HG03378 (cell line): ENCODE results near the gene PSG4.
"Not testable (repeated sequence)": the region's sequence is repeated elsewhere in the genome, so short reads cannot be mapped to it uniquely, and the experiment has no call there.

Experiments used
- ATAC-seq: cut with Tn5 transposase; IDR thresholded peaks from one replicate; pipeline ENCODE4 v1.9.1; 2021; ENCODE audit warnings: mild to moderate bottlenecking, moderate library complexity; ENCODE audit not compliant: unreplicated experiment

PSG4 gene

GRCh38 chr19:43205471-43206105 is at the start of gene PSG4:
Gene PSG4 (minus strand): TSS chr19:43205638. CDS start chr19:43205536, 102 bp downstream.
- not testable (repeated sequence) for ATAC-seq

DNA sequence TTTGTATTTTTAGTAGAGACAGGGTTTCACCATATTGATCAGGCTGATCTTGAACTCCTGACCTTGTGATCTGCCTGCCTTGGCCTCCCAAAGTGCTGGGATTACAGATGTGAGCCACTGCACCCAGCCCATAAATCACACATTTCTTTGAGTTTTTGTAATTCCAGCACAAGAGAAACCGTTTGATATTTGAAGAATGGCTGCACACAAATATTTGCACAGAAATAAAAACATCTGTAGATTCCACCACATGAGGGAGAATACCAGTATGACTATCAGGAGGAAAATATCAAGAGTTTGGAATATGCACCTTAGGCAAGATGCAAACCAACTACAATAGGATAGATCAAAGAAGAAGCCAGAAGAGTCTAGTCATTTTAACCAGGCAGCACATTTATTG is 46.0 kb upstream of the PSG4 start:
- ATAC-seq = not testable (repeated sequence)

GRCh38 chr19:43250296-43250695 is 44.9 kb upstream of the PSG4 start:
- ATAC-seq = not testable (repeated sequence)

DNA sequence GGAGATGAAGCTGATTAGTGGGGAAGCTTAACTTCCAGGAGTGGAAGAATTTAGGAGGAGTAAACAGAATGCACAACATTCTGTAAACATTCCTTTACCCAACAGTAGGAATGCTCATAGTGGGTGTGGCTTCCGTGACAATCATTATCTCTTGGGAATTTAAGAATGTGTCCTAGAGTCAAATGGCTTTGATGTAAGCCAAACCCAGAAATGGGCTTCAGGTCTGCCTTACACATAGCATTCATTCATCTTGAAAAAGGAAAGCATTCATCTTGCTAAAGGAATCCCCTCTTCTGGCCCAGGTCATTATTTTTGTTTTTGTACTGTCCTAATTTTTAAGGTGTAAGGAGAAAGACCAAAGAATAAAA is 43.2 kb upstream of the PSG4 start:
- ATAC-seq = not testable (repeated sequence)

GRCh38 chr19:43247243-43247880 is 41.9 kb upstream of the PSG4 start:
- ATAC-seq = not testable (repeated sequence)

- not testable (repeated sequence) for ATAC-seq
These were observed 40.4 kb upstream of the PSG4 start for GRCh38 chr19:43245848-43246247.

GRCh38 chr19:43242211-43242610 is 36.8 kb upstream of the PSG4 start:
- not testable (repeated sequence) for ATAC-seq

DNA sequence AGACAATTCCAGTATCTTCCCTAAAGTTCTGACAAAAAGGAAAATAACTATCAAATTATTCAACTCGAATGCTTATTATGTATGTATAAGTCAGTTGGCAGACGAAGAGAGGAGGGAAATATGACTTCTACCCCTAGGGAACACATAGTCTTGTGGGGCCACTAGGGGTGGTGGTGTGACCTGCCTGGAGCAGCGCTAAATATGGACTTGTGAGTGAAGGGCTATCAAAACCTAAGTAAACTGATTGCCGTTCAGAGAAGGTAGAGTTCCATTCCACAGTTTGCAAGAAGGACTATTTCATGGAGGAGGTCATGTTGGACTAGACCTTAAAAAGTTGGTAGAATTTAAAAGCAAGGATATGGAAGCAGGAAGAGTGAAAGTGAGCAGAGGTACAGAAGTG is 32.8 kb upstream of the PSG4 start:
- not testable (repeated sequence) for ATAC-seq

DNA sequence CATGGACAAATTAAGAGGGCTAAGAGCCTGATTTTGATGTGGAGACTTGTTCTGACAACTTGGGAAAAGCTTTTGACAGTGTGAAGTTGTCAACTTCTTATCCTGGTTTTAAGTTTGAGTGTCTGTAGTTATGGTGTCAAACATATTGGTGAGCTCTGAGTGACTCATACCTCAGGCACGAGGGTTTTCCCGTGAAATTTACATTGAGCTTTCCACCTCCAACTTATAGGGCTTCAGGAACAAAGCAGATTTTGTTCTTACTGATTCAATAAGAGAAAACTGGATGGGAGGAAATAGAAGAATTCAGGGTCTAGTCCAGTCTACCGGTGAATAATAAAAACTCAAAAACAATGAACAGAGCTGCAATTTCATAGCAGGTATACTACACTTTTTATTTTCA is 30.2 kb upstream of the PSG4 start:
- not testable (repeated sequence) for ATAC-seq

DNA sequence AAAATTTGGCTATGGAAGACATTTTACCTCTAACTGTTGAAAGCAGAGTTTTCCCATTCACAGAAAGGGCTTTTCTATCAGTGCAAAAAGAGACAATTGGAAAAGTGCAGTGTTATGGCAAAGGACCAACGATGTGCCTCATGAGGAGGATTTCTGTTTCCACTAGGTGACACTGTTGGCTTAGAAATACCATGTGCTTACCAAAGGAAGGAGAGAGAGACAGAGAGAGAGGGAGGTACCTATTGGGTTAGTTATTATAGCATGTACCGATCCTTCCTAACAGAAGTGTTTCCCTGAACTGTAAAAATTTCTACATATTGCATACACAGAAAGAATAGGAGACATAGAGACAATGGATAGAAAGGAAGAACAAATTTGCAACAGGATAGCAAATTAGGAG is 23.9 kb upstream of the PSG4 start:
- ATAC-seq = no peak

- ATAC-seq = not testable (repeated sequence)
These were observed 23.3 kb upstream of the PSG4 start for GRCh38 chr19:43228730-43229129.

GRCh38 chr19:43226986-43227385 is 21.5 kb upstream of the PSG4 start:
- not testable (repeated sequence) for ATAC-seq

GRCh38 chr19:43224855-43225253 is 19.4 kb upstream of the PSG4 start:
- ATAC-seq = no peak

DNA sequence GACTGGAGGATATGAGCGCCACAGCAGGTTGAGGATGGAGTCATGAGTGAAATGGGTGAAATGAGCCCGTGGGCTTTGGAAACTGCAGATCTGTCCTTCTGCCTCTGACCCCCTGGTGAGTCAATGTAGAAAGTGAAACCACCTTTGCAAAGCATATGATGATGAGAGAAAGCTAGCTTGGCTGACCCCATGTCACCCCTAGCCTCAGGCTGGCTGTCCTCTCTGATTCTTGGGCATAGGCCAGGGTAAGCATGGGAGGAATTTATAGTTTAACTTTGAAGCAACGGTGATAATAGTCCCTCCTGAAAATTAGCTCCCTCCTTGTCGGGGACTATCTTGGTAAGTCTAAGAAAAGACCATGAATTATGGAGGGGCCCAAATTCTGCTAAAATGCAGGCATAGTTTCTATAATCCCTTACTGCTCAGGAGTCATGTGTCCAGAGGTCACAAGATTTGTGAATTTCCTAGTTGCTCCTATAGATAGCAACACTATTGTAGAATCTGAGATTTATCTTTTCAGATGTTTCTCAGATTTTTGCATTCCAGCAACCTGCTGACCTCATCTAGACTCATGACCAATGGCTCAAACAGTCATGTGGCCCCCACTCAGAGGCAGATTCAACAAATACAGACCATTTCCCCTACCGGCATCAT is 18.9 kb upstream of the PSG4 start:
- not testable (repeated sequence) for ATAC-seq

- ATAC-seq = not testable (repeated sequence)
These were observed 16.5 kb upstream of the PSG4 start for GRCh38 chr19:43221891-43222290.

- ATAC-seq = not testable (repeated sequence)
These were observed 13.7 kb upstream of the PSG4 start for GRCh38 chr19:43219136-43219535.

DNA sequence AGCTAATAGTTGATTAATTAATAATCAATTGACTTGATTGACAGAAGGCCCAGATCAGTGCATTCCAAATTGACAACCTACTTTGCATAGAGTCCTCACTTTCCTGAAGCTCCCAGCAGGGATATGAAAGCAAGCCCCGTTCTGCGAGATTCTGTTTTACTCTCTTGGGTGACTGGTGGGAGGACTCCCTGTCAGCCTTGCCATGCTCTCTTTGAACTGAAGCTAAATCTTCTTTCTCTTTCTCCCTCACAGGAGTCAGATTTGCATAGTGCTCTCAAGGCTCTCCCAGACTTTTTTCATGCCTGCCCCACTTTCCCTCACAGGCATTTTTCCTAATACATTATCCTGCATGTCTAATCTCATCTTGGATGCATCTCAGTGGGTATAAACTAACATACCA is 10.4 kb upstream of the PSG4 start:
- not testable (repeated sequence) for ATAC-seq

- ATAC-seq = no peak
These were observed 2.6 kb upstream of the PSG4 start for GRCh38 chr19:43207991-43208390.

GRCh38 chr19:43207174-43207573 is 1.7 kb upstream of the PSG4 start:
- not testable (repeated sequence) for ATAC-seq

DNA sequence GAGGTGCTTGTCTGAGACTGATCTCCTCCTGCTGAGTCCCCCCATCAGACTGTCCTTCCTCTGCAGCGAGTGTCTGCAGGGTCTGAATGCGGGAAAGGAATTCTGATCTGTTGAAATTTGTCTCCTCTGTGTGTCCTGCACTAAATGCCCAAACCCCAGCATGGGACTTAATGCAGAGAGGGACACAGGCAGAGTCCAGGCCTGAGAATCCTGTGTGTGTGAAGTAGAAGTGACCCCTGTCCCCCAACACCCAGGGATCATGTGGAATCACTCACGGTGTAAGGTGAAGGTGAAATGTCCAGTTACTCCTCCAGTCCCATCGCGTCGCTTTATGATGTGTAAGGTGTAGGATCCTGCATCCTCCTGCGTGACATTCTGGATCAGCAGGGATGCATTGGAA is 1.8 kb downstream of the PSG4 start:
- ATAC-seq = not testable (repeated sequence)

- ATAC-seq = not testable (repeated sequence)
These were observed 3.5 kb downstream of the PSG4 start for GRCh38 chr19:43201891-43202290.

DNA sequence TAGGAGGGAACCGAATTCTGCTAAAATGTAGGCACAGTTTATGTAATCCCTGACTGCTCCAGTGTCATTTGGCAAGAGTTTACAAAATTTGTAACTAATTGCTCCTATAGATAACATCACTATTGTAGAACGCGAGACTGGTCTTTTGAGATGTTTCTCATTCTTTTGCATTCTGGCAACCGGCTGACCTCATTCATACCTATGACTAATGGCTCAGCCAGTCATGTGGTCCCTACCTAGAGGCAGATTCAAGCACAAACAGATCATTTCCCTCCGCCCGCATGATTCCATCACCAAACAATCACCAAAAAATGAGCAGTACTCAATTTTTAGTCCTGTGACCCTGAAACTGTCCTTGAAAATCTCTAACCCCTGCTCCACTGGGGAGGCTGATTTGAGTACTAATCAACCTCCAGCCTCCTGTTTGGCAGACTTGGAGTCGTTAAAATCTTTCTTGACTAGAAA is 4.1 kb downstream of the PSG4 start:
- not testable (repeated sequence) for ATAC-seq
